Activated CD4-positive, alpha-beta T cell treated with anti-CD3 and anti-CD28 coated beads, Interleukin-2, amount 50 U/mL, for 16 hours (primary cell): ENCODE results near the gene HOXB2.

Experiments
- DNase-seq: peaks from one replicate; pipeline ENCODE4 v3.0.0-alpha.2; 2020

HOXB2 gene

DNA sequence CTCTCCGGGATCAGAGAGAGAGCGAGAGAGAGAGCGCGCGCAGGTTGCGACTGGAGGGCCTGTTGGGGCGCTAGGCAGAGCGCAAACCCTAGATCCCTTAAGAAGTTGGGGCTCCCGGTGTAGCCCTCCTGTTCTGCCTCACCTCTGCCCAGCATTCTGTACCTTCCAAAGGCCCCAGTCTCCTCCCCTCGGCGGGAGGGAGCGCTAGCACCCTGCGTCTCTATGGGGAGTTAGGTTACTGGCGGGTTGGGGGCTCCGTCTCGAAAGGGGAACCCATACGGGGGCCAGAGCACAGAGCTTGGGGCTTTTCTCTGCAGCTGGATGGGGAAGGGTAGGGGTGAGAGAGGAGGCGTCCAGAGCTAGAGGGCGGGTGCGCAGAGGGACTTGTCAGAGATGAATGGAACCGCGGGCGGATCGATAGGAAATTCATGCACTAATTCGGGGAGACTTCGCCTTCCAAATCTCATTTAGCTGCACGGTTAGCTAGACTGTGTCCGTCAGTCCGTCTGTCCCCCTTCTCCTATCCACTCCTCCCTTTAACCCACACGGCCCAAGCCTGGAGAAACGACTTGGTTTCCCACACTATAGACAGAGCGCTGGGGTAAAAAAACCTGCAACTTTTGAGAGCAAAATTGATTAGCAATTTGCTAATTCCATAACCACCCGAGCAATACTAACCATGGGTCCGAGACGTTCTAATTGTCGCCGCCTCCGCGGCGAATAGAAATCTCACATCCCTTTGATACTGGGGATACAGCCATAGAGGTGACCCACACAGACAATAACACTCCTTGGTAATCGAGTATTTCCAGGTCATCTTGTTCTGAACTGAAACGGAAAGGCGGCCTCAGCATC lies 33.9 kb upstream of the HOXB2 start:
- DNase-seq: no peak

DNA sequence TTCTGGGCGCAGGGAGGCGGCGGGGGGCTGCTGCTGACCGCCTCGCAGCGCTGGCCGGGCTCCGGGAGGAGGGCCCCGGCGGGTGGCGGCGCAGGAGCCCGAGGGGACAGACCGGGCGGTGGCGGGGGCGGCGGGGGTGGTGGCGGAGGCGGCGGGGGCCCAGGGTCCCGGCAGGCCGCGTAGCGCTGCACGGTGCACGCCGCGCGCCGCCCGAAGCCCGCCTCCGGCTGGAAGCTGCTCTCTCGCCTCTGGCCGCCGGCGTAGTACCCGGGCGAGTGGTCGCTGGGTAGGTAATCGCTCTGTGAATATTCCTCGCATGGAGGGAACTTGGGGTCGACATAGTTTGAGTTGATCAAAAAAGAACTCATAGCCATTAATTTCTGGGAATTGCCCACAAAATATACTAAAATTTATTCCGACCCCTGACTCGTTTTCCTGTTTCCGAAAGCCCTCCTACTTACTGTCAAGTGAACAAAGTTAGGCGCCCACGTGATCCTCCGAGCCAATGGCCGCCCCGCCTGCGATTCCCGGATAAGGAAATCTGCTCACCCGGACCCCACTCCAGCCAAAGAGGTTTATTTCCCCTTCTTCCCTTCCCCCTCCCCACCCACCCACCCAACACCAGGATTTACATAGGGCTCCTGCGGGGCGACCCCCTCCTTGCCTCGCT lies 33.2 kb upstream of the HOXB2 start, which contains the start of gene HOXB4:
TSS of gene HOXB4 (minus strand) at position 405 of the 670 bp plus-strand sequence. CDS start at position 374, 31 bp downstream.
- DNase-seq: peak; percentile 81

DNA sequence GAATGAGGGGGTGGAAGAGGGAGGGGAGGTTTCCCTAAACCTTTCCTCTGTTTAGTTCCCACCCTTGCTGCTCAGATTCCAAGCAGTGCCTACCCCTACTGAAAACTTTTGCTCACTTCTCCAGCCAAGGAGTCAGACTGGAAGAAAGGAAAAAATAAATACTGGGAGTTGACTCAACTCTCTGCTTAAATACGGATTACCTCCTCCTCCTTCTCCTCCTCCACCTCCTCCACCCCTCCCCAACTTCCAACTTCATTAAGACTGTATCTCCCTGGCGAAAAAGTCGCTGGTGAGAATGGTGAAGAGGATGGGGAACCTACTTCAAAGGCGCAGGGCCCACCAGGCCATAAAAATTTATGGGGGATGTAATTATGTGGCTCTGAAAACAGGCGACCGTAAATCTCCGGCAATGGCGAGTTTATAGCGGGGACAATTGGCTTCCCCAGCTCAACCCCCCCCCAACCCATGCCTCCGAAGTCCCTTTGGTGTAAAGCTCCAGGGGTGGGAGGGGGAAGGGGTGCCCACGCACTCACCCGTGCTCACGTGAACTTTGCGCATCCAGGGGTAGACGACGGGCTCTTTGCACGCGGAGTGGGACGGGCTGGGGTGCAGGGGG lies 32.5 kb upstream of the HOXB2 start:
- no peak for DNase-seq

DNA sequence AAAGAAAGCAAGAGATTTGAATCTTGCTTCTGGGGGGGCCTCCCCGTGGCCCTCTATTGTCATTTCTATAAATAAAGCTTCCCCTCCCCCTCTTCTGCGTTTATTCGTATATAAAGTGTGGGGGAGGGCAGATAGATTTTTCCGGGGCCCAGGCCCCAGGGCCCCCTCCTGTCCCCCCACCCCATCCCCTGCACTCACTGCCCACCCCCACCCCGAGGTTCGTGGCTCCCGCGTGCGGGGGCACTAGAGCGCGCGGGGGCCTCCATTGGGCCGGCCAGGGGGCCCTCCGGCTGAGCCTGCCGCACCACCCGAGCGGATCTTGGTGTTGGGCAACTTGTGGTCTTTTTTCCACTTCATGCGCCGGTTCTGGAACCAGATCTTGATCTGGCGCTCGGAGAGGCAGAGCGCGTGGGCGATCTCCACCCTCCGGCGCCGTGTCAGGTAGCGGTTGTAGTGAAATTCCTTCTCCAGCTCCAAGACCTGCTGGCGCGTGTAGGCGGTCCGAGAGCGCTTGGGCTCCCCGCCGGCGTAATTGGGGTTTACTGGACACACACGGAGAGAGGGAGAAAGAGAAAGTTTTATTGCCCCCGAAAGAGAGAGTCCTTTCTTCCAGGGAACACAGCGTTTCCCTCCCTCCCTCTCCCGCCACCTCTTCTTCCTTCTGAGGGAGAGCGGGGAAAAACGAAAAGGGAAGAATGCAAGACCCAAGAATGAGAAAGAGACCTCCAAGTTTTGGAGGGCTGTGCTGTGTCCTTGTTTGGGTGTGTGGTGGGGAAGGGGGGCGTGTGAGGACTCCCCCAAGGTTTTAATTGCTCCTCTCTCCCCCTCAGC lies 31.8 kb upstream of the HOXB2 start:
- no peak for DNase-seq

DNA sequence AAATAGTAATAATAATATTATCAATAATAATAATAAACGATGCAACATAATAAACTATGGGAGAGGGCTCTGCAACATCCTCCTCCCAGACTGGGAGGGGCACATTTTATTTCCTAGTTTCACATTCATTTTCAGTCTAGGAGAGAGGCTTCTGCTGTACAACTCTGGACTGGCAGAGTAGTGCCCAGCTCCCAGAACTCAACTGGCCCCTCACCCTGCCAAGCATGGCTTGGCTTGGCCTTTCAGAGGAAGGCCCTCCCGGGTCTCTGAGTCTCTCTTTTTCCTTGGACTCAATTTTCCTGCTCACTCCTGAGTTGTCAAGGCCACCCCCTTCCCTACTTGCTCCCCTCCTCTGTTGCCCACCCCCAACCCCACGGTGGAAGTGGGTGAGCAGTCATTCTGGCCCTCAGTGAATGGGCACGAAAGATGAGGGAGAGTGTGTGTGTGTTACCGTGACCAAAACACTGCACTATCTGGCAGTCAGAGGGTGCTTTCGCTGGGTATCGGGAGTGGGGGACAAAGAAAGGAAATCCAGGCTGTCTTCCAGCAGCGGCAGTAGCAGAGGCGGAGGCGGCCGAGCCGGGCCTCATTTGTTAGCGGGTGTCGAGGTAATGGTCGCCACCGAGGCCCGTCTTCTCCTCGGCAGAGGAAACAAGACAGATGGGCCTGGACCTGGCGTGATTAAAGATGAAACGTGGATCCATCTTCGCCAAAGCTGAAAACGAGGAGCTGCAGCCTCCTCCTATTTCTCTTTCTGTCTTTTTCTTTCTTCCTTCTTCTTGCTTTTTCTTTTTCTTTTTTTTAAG lies 31.0 kb upstream of the HOXB2 start:
- DNase-seq: no peak

DNA sequence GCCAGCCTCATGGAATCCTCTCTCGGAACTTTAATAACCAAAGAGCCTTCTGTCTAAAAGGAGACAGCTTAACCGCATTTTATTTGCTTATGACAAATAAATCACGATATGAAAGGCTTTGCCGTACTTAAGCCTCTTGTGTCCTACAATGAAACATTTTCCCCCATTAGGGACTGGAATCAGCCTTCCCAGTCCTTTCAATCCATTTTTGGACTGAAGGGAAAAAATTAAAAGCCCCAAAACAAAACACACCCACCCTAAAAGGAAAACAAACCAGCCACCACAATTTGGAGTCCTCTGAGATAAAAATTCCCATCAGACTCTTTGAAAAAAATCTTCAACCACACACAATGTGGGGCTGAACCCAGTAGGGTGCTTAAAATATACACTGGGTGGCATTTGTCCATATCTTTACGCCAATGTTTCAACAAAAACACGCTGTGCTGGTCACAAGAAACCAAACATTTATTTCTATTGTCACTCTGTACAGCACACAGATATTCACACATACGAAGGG lies 30.2 kb upstream of the HOXB2 start:
- DNase-seq: no peak

DNA sequence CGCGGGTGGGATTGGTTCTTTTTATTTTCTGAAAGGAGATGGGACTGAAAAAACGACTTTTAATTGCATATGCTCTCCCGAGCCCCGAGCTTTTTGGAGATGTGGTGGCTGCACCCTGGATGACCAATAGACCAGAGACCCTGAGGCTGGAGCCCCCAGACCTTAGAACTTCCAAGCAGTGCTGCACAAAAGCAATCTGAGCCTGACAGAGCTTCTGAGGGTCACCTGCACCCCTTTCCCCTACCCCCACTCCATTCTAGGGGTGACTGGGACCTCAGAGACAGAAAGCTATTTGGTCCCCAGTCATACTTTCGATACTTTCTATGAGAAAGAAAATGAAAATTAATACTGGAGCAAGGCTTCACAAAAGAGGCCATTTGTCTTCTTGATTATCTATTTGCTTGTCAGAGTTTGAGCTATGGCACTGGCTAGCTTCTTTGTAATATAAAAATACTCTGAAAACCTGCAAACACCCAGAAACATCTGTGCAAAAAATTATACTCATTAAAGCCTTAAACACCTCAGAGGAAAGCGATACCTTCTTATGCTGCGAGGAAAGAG lies 29.7 kb upstream of the HOXB2 start:
- no peak for DNase-seq

DNA sequence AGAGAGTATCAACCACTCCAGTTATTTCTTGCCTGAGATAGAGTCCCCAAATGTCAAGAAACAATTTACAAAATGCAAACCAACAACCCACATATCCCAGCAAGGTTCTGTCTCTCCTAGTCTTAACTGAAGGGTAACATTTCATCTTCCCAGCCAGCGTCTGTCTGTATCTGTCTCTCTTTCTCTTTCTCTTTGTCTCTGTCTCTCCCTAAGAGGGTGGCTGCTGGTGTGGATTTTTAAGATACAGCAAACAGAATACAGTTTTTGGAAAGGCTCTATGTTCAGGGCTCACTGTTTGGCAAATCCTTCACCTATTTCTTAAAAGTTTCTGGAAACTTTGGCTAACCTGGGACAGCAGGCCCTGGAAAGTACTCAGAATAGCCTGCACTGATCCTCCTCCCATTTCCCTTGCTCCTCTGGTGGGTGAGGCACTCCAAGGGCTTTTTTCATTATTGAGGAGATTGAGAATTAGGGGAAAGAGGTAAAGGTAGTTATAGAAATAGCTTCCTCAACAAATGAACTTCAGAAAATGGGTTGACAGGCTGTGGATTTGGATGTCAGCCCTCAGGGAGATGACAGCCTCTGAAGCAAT lies 27.0 kb upstream of the HOXB2 start:
- DNase-seq: no peak

DNA sequence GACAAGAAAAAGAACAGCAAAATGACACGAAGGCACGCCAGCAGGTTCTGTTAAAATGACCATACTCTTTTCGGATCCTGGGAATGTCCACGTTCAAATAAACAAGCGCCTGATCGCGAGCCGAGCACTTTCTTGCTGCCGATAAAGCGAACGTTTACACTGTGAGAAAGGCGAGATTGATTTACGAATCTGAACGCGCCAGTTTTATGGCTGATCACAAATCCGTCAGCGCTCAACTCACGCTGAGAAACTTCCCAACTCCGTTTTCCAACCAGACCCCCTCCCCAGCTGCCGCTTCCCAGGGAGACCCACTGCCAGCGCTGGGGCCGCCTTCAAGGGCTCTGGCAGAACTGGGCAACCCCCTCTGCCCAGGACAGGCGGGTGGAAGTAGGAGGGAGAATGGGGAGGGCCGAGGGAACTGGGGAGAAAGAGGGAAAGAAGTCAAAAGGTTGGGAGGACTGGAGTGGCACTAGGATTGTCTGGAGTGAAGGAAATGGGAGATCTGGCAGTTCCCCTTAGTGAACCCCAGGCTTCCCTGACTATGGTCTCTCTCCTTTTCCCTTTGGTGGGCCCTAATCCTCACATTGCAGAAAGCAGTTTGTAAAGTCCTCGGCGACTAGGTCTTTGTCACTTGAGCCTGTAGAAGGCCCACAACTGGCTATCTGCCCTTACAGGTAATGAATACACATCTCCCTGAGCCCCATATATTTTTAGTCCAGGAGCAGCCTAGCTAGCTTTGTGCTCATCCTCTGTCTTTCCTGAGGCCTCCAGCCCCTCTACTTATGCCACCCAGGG lies 26.3 kb upstream of the HOXB2 start:
- no peak for DNase-seq

DNA sequence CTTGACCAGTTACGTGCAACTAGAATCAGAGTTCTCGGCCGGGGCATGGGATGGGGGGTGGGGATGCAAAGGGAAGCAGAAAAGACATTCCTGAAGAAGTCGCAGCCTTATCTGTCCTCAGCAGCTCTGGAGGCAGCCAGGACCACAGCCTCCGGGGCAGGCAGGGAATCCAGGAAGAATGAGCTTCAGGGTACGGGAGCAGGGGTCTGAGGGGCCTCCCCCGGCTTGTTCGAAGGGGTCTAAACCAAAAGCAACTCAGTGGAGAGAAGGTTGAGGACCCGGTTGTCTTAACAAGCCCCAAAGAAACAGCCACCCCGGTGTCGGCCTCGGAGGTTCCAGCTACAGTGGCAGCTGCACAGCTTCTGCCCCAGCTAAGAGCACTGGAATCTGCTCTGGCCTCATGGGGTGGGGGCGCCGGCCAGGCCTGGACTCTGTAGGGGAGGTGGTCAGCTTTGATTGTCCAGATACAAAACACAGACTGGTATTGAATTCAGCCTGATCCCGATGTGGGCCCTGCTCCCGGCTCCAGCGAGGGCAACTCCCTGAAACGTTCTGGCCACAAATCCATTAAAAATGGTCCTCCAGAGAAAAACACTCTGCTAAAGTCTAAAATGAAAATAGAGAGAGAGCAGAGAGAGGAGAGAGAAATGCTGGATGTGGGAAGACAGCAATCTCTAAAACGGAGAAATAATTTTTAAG lies 25.6 kb upstream of the HOXB2 start:
- no peak for DNase-seq

DNA sequence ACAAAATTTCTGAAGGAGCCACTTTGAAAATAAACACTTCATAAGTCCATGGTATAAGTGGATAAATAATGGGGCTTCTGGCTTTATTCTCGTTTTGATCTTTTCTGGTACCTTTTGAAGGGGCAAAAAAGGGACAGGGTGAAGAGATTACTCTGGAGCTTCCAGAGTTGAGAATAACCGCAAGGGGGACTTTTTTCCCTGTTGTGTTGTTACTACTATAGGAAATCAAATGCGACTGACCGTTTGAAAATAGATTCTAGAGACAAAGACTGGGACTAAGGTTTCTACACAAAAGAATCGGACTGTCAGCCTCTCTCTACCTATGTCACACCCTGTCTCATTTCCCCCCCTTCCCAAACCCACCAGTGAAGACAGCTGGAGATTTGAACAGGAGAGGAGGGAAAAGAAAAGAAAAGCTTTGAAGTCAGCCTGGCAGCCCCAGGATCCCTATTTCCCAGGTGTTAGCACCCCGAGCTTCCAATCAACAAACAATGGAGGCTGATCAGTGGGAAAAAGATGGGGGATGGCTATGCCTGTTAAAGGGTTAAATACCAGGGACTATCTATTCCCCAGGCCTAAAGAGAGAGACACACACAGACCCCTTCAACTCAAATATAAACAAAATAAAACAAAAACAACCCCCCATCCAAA lies 24.9 kb upstream of the HOXB2 start:
- no peak for DNase-seq

DNA sequence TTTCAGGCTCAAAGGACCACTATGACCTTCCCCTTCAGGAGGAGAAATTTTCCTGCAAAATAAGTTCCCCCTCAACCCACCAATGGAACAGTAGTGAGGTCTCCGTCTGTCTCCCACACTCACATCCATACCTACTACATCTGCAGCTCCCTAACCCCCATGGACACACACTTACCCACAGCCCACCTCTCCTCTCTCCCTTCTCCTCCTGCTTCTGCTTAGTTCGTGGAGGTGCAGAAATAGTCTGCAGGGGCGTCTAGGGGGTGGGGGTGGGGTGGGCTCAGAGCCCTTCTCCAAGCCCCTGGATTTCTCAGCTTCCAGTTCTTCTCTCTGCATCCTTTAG lies 24.3 kb upstream of the HOXB2 start:
- no peak for DNase-seq

DNA sequence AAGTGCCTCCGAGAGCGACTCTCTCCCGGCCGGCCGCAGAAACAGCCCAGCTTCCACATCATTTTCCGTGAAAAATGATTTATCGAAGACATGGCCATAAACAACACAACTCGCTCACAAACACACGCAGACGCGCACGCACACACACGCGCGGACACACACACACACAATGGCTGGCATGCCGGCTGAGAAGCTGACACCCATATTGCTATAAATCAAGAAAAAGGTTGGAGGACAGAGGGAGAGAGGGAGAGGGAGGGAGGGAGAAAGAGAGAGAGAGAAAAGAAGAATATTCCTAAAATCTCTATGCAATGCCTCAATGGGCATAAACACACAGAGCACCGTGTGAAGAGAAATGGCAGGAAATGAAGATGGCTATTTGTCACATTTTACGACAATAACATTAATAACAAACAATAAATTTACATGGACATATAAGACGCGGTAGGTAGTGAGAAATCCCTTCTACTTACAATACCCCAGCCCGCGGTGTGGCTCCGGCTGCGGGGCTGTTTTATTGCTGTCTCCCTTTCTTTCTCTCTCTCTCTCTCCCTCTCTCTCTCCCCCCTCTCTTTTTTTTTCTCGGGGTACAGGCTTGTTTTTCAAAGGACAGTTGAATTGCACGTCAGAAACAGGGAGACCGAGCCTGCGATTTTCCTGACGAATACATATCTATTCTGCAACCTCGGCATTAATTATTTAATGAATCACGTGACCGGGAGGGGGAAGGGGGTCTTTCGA lies 23.8 kb upstream of the HOXB2 start:
- DNase-seq: no peak

DNA sequence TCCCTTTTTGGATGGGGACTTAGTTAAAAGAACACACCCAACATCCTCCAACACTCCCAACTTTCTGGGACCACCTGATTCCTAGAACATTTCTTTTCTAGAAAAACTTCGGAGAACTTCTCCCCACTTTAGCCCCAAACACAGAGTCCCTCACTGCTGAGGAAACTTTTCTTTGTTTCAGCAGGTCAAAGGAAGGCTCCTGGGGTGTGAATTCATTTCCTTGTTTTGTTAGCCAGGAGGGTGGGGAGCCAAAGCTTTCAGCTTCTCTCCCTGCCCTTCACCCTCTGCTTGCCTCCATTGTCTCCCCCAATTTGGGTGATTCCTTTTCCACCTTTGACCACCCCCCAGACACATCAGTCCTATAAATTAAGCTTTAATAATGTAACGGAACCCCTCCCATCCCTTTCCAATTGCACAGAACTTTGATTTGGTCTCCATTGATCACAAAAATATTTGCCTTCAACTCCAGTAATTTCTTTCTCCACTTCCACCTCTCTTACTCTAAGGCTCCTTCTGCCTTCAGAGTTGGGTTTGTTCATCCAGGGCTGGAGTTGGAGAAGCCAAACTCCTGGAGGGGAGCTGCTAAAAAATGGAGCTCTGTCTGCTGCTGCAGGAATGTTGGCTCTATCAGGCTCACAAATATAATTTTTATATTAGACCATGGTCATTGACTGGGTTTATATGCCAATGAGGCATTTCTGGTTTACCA lies 22.9 kb upstream of the HOXB2 start:
- no peak for DNase-seq

DNA sequence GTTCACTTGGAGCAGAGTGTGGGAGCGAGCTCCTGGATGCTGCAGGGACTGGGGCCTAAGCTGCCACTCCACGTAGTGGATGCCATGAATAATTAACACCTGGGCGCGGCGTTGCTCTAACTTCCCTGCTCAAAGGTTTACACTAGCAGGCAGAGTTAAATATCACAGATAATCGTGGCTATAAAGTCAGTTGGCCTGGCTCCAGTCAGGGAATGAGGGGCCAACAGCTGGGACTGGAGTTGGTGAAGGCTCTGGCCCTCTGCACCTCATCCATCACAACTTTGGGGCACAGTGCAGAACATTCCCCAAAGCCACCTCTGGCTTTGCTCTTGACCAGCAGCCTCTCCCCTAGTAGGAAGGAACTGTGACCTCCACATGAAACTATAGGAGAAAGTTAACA lies 22.3 kb upstream of the HOXB2 start:
- no peak for DNase-seq

DNA sequence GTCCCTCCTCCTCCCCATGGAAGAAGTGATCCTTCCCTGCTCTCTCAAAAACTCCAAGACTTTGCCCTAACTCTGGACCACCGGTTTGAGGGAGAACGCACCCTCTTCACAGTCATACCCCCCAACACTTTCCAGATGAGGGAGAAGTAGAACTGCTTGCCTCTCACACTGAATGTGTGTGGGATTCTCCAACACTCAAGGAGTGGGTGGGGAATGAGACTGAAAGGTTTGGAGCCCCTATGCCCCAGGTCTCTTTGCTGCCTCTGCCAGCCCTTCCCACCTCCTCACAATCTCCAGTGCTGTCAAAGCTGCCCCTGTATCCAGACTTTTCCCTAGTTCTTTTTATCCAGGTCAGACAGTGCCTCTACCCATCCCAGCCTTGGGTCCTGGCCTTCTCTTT lies 21.8 kb upstream of the HOXB2 start:
- no peak for DNase-seq

DNA sequence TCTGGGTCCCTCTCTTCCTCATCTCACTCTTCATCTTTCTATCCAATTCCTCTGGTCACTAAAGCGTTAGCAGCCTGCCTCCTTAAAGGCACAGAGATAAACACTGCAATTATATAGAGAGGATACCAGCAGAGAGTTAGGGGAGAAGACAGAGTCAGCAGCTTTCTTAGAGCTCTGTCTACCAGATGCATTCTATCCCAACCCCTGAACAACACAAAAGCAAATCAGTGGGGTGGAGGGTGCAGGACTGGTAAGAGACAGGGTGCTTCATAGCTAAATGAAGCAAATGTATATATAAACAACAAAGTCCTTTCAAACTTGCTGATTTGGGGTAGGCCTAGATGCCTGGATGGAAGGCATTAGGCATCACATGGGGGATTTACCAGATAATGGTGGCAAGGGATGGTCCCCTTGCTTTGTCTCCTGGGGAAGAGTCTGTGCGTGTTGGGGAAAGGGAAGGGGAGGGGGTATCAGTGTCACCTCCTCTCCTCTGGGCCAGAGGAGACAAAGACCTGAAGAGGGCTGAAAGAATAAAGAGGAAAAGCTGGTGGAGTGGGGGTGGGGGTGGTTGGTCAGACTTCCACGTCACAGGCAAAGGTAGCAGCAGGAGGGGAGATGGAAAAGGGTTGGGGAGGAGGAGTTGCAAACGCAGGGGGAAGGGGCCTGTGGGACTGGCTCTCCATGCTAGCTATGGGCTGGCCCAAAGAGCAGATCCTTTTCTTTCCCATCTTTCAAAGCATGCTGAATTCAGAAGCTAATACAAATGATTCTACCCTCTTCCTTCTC lies 21.2 kb upstream of the HOXB2 start:
- no peak for DNase-seq
